Stimulated activated CD4-positive, alpha-beta T cell treated with anti-CD3 and anti-CD28 coated beads, Interleukin-12 subunit alpha, Interleukin-12 subunit beta, amount 100 ng/mL, for 48 hours (primary cell): ENCODE measurements around the gene TOP3B.

ENCODE experiments used
- DNase-seq, 3 donors: peaks; one replicate each; pipeline ENCODE4 v3.0.0-alpha.2; 2020; ENCODE audit warnings: low read depth in 2 of 3, low spot score in 1 of 3

TOP3B gene

DNA sequence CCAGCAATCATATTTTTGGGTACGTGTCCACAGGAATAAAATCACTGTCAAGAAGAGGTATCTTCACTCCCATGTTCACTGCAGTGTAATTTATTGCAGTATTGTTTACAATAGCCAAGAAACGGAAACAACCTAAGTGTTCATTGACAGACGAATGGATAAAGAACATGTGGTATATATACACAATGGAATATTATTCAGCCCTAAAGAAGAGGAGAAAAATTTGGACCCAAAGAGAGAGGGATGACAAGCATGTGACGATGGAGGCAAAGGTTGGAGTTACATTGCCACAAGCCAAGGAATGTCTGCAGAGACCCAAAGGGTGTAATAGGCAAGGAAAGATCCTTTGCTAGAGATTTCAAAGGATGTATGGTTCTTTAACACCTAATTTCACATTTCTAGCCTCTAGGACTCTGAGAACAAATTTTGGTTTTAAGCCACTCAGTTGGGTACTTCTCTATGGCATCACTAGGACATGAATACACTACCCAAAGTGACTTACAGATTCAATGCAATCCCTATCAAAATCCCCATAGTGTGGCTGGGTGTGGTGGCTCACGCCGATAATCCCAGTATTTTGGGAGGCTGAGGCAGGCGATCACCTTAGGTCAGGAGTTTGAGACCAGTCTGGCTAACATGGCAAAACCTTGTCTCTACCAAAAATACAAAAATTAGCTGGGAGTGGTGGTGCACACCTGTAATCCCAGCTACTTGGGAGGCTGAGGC is 31.1 kb upstream of the TOP3B start:
- DNase-seq = no peak

DNA sequence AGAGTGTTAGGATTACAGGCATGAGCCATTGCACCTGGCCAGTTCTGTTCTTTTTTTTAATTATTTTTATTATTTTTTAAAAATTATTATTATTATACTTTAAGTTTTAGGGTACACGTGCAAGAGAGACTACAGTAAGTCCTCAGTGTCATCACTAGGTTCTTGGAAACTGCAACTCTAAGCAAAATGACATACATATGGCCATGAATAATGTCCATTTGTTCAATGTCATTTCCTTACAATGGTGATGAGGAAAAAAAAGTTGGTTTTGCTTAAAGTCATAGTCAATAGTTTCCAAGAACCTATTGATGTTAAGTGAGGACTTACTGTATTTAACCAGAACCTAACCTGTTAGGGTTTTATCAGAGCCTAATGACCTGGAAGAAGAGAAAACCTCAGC is 29.4 kb upstream of the TOP3B start:
- DNase-seq = no peak

DNA sequence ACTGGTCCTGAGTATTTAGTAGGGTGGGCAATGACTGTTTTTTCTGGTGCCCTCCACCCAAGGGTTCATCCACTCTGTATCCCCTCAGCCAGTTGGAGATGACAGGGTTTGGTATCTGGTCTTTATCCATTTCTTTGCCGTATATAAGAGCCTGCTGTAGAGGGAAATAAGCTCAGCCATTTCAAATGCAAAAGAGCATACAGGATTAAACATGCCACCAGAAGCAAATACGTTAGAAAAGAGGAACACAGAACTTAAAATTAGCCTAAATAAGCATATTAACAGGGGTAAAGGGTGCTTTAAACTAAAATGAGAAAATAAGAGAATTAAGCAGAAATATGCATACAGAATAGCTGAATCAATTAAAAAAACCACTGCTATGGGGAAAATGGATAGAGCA is 27.8 kb upstream of the TOP3B start:
- no peak for DNase-seq

- DNase-seq = no peak
These were observed 27.1 kb upstream of the TOP3B start for GRCh38 chr22:22009661-22010060.

- DNase-seq = no peak
These were observed 24.0 kb upstream of the TOP3B start for GRCh38 chr22:22006596-22006990.

DNA sequence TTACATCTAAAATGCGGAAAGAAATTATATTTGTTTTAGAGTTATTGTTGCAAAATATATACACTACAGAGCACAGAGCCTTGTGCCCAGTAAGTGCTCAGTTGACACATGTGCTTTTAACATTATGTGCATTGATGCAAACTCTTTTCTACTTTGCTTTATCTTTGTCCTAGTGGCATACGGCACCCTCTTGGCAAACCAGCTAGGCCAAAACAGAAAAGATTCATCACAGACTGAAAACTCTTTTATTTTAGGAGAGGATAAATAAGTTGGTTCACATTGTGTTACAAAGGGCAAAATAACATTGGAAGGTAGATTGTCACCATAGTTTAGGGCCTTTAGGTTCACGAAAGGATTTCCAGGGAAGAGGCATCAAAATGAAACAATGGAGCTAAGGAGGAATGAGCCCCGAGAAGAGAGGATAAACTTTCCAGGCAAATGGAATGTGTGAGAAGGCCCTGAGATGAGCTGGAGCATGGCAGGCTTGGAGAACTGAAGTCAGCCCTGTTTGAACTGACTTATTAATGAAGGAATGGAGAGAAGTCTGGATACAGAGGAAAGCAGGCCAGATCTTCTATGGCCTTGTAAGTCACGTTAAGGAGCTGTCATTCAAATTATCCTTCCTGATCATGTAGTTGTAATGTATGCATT is 23.5 kb upstream of the TOP3B start:
- DNase-seq = no peak

GRCh38 chr22:22003233-22003632 is 20.6 kb upstream of the TOP3B start:
- DNase-seq = no peak

- no peak for DNase-seq
These were observed 20.0 kb upstream of the TOP3B start for GRCh38 chr22:22002526-22003055.

DNA sequence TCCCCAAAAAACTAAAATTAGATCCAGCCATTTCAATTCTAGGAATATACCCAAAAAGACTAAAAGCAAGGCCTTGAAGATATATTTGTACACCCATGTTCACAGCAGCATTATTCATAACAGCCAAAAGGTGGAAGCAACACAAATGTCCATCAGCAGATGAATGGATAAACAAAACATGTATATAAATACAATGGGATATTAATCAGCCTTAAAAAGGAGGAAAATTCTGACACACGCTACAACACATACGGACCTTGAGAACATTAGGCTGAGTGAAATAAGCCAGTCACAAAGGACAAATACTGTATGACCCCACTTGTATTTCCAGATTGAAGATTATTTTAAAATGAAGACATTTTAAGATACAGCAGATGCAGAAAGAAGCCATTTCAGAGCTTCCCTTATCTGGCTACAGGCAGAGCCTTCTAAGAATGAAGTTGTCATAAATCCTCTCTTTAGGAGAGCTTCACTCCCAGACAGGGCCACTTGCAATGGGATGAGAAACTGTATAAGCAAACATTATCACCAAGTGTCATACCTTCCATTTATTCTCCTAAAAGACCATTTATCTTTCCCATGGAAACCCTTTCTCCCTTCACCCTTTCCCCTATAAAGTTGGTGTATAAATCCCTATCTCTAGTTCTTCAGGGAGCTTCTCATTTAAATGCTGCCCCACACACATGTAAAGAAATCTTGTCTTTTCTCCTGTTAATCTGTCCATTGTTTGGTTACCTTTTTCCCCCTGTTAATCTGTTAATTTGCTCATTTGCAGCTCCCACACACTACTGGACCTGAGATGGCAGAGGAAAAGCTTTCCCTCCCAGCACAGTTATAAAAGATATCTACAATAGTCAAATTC is 19.3 kb upstream of the TOP3B start:
- DNase-seq = no peak

DNA sequence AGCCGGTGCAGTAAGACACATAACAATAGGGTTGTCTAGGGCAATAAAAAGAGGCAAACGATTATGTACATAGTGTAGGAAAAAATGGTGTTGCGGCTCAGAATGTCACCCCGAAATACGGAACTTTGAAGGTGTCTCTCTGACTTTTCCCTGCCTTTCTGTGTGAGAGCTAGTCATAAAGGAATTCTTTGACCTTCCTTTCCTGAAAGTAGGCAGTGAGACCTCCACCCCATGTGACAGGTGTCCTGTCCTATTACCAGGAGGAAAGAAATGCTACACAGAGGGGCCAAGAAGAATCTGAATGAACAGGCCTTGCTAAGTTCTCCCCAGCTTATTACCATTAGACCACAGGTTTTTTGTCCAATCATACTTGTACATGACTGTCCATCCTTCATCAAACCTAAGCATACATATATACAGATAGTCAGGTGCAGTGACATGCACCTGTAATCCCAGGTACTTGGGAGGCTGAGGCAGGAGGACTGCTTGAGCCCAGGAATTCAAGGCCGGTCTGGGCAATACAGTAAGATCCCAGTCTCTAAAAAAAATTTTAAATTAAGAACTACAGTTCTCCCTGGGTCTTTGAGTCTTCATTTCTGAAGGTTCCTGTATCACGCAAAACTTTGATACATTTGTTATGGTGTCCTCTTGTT is 16.1 kb upstream of the TOP3B start:
- DNase-seq = no peak

GRCh38 chr22:21996175-21996720 is 13.7 kb upstream of the TOP3B start:
- DNase-seq = no peak

DNA sequence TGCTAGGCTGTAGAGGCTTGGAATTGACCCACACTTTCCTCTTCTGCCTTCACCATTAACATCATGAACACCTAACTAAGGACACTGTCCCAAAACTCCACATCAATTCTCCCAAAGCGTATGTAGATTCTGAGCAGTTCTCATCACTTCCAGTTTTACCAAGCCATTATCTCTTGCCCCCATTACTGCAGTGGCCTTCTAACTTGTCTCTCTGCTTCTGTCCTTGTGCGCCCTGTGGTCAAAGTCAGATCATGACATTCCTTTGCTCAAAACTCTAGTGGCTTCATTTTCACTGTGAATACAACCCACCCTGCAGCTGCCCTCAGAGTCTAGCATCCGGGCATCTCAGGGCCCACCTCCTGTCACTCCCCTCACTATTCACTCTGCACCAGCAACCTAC is 13.1 kb upstream of the TOP3B start:
- DNase-seq = no peak

- DNase-seq = no peak
These were observed 12.4 kb upstream of the TOP3B start for GRCh38 chr22:21994881-21995444.

GRCh38 chr22:21992593-21993237 is 10.1 kb upstream of the TOP3B start:
- DNase-seq = no peak

DNA sequence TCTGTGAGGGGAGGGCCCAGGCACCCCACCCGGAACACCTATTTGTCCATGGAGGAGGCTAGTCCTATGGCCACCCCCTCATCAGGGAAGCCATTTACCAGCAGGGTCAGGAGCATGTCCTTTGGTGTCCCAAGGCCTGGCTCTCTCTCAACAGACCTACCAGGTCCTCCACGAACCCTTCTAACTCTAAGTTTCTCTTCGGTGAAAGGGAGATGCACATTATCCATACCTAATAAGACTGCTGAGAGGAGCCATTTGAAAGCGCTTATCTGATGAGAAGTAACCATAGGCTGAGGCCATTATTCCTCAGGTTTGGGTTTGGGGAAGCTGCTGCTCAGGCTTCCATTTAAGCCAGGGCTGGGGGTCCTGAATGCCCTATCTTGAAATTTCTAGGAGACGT is 9.2 kb upstream of the TOP3B start:
- DNase-seq = no peak

DNA sequence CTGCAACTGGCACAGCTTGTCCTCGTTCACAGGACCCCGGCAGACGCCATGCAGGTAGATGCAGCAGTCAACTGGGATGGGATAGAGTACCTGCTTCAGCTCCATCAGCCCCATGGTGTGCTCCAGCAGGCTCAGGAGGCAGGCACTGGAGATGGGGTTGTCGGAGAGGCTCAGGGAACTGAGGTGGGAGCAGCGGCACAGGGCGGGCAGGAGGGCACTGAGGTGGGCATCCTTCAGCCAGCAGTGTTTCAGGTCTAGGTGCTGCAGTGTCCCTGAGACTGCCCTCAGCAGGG is 8.7 kb upstream of the TOP3B start:
- no peak for DNase-seq

DNA sequence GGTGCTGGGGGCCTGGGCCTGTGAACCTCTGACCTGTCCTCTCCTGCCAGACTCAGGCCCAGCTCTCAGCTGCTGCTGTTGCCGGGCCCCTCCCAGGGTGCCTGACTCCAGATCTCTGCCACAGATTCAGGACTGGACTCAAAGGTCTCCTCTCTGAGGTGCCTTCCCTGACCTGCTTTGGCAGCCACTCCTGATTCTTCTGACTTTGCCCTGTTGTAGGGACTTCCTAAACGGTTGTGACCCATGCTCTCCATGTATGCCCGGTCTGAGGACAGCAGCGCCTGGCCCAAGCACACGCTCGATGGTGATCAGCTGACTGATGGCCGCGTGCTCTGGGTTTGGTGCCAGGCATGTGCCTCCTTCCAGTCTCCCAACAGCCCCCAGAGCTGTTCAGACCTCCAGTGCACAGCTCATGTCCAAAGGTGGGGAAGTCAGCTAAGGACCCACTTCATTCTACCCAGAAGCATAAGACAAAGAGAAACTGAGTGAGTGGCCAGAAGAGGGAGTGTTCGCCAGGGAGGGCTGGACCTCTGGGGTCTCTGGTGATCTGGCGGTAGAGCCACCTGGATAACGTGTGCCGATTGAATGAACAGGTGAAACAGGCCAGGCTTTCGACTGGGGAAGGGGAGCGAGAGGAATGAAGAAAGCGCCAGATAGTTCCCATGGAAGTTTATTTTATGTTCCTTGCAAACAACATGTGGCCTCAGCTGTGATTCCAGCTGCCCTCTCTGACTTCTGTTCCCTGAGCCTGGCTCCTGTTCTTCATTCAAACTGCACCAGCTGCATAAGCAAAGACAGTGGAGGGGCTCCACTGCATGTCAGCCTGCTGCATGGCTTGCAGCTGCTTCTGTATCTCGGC is 8.1 kb upstream of the TOP3B start:
- no peak for DNase-seq

- DNase-seq = no peak
These were observed 6.5 kb upstream of the TOP3B start for GRCh38 chr22:21989049-21989448.

- DNase-seq = no peak
These were observed 2.6 kb upstream of the TOP3B start for GRCh38 chr22:21985214-21985613.

DNA sequence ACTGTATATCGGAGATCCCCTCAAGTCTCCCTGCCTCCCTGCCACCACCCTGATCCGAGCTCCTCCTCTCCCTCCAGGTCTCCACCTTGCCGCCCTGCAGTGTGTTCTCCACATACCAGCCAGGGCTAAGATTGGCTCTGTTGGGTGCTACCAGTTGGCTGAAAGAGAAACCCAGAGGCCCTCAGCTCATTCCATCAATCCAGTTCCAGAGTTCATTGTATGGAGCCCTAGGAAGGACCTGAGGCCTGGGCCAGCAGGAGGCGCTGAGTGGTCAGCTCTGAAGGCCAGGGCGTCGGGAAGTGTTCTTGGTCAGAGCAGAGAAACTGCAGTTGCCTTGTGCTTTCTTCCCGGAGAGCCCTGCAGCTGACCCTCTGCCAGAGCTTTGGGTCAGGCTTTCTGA is 2.2 kb upstream of the TOP3B start:
- DNase-seq = no peak
